SH-SY5Y (cell line): Measurements from ENCODE around the gene LAMC2.

ENCODE experiments used
- GATA2 ChIP-seq: IDR thresholded peaks from 2 replicates; pipeline ENCODE4 v1.6.1; 2011; ENCODE audit warnings: mild to moderate bottlenecking, low read depth, low read length
- GATA3 ChIP-seq: IDR thresholded peaks from 2 replicates; pipeline ENCODE4 v1.6.1; 2011; ENCODE audit warnings: low read depth, mild to moderate bottlenecking, low read length, moderate library complexity

DNA sequence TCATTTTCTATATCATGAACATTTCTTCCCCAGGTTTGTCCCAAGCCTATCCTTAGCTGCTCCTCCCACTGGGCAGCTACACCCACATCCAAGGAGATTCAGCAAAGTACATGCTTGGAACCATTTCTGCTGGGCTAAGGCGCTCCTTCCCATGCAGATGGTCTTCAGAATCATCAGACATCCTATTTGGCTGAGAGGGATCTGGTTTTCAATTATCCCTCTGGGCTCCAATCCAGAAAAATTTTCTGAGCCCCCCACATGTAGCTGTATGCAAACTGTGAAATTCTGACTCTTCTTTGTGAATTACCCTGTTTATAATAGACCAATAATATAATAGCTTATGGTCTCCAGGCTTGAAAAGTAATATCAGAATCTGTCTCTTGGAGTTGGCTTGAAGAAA, 99.2 kb downstream of the LAMC2 start:
- TF ChIP-seq GATA2 (no peak), GATA3 (no peak)
